NCI-H1694 (cell line): ENCODE data around the gene ETV6.

Experiments used
- DNase-seq: peaks from one replicate; lab custom pipeline; 2025; lab: John Stamatoyannopoulos, UW

Gene ETV6

GRCh38 chr12:11923067-11923466 lies 273.6 kb downstream of the ETV6 start:
- DNase-seq = no peak

GRCh38 chr12:11927286-11927935 lies 277.9 kb downstream of the ETV6 start:
- no peak for DNase-seq

GRCh38 chr12:11929714-11930113 lies 280.2 kb downstream of the ETV6 start:
- no peak for DNase-seq

- DNase-seq = no peak
These were observed 289.7 kb downstream of the ETV6 start for GRCh38 chr12:11939223-11939622.

- DNase-seq = peak; percentile 86
These were observed 292.3 kb downstream of the ETV6 start for GRCh38 chr12:11941606-11942337.

- DNase-seq = peak; percentile 80
These were observed 294.6 kb downstream of the ETV6 start for GRCh38 chr12:11943919-11944700.
